ENCODE data around the gene OSBPL3. TPM values are rescaled to one million over a fixed set of nuclear protein-coding genes. Genes with fewer than 3 reads are reported as not detected.

The OSBPL3 gene
- total RNA-seq, 8 experiments from 2014 or later, result 1.8 to 139 (median 7.5) TPM

GRCh38 chr7:24848878-24849277 is 131.1 kb downstream of the OSBPL3 start:
- in situ Hi-C loops (cut with MboI; ENCODE audit: low pct_unique_long_range_greater_than_20kb in 2 of 9, low sequenced_read_pairs in 9 of 9, unreplicated experiment in 9 of 9), result no loop called here
- 80 to 100% (median 92%) methylated on average over 1 to 10 of the region's 16 CpGs; no CpG with 5 or more reads in 1 of the 10 experiments for WGBS, 10 experiments
- Histone ChIP-seq H3K4me1 (replicated peaks in 1 of 2) (peaks cover 8 to 23% of the 10 kb centered on the region in 2 donors), H3K27ac (no peak overlapping the region), H3K4me3 (no peak overlapping the region)
- ATAC-seq (replicated peaks in 6 of 8), result no peak

DNA sequence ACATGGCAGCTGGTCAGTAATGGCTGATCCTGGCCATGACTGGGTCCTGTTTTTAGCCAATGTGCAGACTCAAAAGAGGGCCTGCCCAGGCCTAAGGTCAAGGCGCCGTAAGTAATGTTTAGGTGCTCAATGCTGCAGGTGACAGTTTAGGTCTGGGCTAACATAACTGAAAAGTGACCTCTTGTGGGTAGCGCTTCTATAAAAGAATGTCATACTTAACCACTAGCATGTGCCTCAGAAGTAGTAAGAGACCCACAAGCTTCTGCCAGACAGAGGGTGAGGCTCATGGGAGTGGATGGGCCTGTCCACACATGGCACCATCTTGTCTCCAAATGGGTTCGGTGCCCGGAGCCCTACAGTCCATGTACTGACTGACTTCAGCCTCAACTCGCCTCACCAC is 132.2 kb downstream of the OSBPL3 start:
- in situ Hi-C loops (cut with MboI; ENCODE audit: low pct_unique_long_range_greater_than_20kb in 2 of 9, low sequenced_read_pairs in 9 of 9, unreplicated experiment in 9 of 9), result no loop called here
- WGBS, 10 experiments, result 83 to 100% (median 100%) methylated on average over 1 to 5 of the region's 6 CpGs; no CpG with 5 or more reads in 1 of the 10 experiments
- no peak for ATAC-seq (replicated peaks in 6 of 8)
- H3K27ac ChIP-seq, result no peak overlapping the region
- no peak overlapping the region for H3K4me3 ChIP-seq
- H3K4me1 ChIP-seq (replicated peaks in 1 of 2), result peaks cover 18 to 30% of the 10 kb centered on the region in 2 donors

DNA sequence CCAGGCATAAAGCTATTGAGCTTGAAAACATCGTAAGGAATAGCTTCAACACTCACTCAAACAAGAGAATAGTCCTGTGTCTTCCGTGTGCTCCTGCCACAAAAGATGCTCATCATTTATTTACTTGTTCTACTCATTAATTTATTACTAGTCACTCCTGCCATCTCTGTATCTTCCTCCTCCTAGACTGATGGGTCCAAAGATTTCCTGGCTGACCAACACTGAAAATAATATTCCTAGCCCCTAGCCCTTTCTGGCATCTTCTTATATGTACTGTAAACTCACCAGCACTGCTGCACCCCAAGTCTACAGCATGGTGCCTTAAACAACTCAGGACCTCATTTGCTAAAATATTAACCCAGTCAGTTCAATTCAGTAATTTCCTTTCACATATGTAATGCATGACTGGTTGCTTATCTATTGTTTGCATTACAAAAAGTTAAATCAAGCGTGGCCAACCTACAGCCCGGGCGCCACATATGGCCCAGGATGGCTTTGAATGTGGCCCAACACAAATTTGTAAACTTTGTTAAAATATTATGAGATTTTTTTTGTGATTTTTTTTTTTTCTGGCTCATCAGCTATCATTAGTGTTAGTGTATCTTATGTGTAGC is 136.1 kb downstream of the OSBPL3 start:
- WGBS, 10 experiments, result 0 to 100% (median 51%) methylated on average over 1 to 5 of the region's 5 CpGs

DNA sequence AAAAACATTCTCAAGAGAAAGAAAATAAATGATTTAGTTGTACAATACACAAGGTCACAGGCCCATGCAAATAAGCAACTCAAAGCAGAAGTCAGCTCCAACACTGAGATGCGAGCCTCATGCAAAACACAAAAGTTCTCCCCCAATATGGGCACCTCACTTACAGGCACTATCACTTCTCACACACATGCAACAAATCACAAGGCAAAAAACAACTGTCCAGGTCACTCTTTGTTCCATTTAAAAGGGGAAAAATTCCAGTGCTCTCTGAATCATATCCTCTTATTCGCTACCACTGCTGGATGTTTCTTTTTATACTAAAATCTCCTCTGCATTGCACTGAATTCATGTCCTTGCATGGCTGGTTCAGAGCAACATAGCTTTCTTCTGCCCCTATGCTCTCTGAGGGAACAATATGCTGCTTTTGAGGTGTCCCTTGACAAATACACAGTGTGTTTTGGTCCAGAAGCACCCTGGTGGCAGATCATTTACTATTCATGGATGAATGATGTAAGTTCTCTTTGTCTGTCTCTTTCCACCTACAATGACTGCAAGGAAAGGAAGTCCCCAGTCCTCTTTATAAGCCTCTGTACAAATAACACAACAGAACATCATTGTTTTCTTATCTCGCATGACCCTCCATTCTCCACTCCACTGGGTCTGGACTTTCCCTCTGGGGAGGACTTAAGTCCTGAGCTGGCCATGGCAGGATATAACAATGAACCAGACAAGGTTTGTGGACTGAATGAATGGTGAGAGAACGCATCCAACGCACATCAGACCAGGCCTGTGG is 137.3 kb downstream of the OSBPL3 start:
- H3K27ac ChIP-seq, result no peak overlapping the region
- peak in 5 of 8 experiments; percentile 69 to 89 (median 87) for ATAC-seq (replicated peaks in 6 of 8)
- no peak overlapping the region for H3K4me3 ChIP-seq
- WGBS, 10 experiments, result 28 to 100% (median 69%) methylated on average over 1 to 5 of the region's 5 CpGs; no CpG with 5 or more reads in 2 of the 10 experiments
- peaks cover 17 to 25% of the 10 kb centered on the region in 2 donors for H3K4me1 ChIP-seq (replicated peaks in 1 of 2)
- in situ Hi-C loops (cut with MboI; ENCODE audit: low pct_unique_long_range_greater_than_20kb in 2 of 9, low sequenced_read_pairs in 9 of 9, unreplicated experiment in 9 of 9), result no loop called here

More for the DNA sequence above, 136.1 kb downstream of the OSBPL3 start:
- in situ Hi-C loops (cut with MboI; ENCODE audit: low pct_unique_long_range_greater_than_20kb in 2 of 9, low sequenced_read_pairs in 9 of 9, unreplicated experiment in 9 of 9), result no loop called here
- Histone ChIP-seq H3K4me3 (no peak overlapping the region), H3K4me1 (replicated peaks in 1 of 2) (peaks cover 17 to 25% of the 10 kb centered on the region in 2 donors), H3K27ac (no peak overlapping the region)
- ATAC-seq (replicated peaks in 6 of 8), result peak in 3 of 8 experiments; percentile 27 to 36 (median 33)

DNA sequence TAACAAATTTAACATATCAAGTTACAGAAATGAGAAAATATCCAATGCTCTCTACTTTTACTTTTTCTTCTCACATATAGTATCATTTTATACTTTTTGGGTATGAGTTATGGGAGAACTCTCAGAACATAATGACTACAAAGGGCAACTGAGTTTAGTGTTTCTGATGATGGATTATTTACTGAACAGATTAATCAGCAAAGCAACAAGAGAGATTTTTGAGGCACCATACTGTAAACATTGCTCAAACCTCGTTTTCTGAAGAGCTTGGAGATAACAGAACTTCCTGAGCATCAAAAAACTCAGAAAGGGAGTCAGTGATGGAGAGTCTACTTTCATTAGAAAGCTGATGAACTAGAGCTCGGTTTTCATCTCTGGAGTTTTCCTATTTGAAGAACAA is 137.9 kb downstream of the OSBPL3 start:
- in situ Hi-C loops (cut with MboI; ENCODE audit: low pct_unique_long_range_greater_than_20kb in 2 of 9, low sequenced_read_pairs in 9 of 9, unreplicated experiment in 9 of 9), result no loop called here
- 20 to 100% (median 58%) methylated on average over 1 to 2 of the region's 2 CpGs for WGBS, 10 experiments
- no peak overlapping the region for H3K4me3 ChIP-seq
- no peak overlapping the region for H3K27ac ChIP-seq
- peaks cover 17 to 25% of the 10 kb centered on the region in 2 donors for H3K4me1 ChIP-seq (replicated peaks in 1 of 2)
- ATAC-seq (replicated peaks in 6 of 8), result no peak

DNA sequence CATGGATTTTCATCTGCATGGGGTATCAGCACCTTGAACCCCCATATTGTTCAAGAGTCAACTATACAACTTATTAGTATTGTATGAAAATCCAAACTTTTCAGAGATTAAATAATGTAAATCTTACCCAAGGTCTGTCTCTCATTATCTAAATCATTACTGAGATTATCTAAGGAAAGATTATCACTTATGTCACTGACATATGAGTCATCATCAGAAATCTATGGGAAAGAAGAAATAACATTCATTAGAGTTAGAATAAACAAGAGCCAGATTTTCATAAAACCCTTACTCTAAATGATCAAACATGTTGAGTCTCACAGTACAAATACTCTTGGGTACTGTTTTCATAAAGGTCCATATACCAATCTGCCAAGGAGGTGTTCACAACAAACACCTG is 139.4 kb downstream of the OSBPL3 start:
- ATAC-seq (replicated peaks in 6 of 8), result no peak
- Histone ChIP-seq H3K4me3 (no peak overlapping the region), H3K4me1 (replicated peaks in 1 of 2) (peaks cover 17 to 25% of the 10 kb centered on the region in 2 donors), H3K27ac (no peak overlapping the region)
- in situ Hi-C loops (cut with MboI; ENCODE audit: low pct_unique_long_range_greater_than_20kb in 2 of 9, low sequenced_read_pairs in 9 of 9, unreplicated experiment in 9 of 9), result no loop called here

- no peak overlapping the region for H3K27ac ChIP-seq
Measured at GRCh38 chr7:24836084-24836483, 143.9 kb downstream of the OSBPL3 start.

DNA sequence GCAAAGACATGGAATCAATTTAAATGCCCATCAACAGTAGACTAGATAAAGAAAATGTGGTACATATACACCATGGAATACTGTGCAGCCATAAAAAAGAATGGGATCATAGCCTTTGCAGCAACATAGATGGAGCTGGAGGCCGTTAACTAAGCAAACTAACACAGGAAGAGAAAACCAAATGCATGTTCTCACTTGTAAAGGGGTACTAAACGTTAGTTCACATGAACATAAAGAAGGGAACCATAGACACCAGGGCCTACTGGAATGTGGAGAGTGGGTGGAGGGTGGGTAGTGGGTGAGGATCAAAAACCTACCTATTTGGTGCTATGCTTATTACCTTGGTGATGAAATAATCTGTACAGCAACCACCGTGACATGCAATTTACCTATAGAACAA is 144.3 kb downstream of the OSBPL3 start:
- no peak overlapping the region for H3K27ac ChIP-seq
- H3K4me3 ChIP-seq, result no peak overlapping the region
- 80 to 100% (median 93%) methylated on average over 1 to 3 of the region's 3 CpGs; no CpG with 5 or more reads in 3 of the 10 experiments for WGBS, 10 experiments
- no peaks in the 10 kb centered on the region for H3K4me1 ChIP-seq (replicated peaks in 1 of 2)
- in situ Hi-C loops (cut with MboI; ENCODE audit: low pct_unique_long_range_greater_than_20kb in 2 of 9, low sequenced_read_pairs in 9 of 9, unreplicated experiment in 9 of 9), result no loop called here
- ATAC-seq (replicated peaks in 6 of 8), result no peak

More at GRCh38 chr7:24836084-24836483, 143.9 kb downstream of the OSBPL3 start:
- 80 to 100% (median 96%) methylated on average over 1 to 2 of the region's 2 CpGs; no CpG with 5 or more reads in 3 of the 10 experiments for WGBS, 10 experiments
- in situ Hi-C loops (cut with MboI; ENCODE audit: low pct_unique_long_range_greater_than_20kb in 2 of 9, low sequenced_read_pairs in 9 of 9, unreplicated experiment in 9 of 9), result no loop called here
- Histone ChIP-seq H3K4me1 (replicated peaks in 1 of 2) (no peaks in the 10 kb centered on the region), H3K4me3 (no peak overlapping the region)
- ATAC-seq (replicated peaks in 6 of 8), result no peak

DNA sequence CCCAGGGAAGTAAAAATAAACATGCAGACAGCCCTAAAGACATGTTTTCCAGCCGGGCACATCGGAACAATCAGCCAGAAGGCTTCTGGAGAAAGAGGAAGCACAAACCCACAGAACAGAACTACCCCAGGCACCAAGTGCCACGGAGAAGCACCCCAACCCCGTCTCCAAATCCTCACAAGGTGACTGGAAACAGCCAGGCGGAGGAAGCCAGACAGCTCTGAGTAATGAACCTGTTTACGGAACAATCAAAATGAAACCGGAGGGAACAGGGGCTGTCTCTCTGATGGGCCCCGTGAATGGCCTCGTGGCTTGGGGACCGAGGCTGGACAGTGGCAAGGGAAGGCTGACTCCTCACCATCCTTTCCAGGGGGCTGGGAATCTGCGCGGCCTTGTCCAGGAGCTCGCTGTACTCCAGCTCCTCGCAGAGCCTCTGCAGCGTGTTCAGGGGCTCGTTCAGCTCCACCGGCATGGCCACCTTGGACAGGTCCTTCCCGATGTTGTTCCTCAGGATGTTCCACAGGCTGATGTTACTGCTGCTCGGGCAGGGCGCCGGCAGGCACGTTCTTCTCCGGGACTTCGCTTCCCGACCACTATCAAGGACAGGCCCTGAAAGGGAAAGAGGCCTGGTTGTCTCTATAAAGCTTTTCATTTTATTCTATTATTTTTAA is 145.7 kb downstream of the OSBPL3 start:
- no peaks in the 10 kb centered on the region for H3K4me1 ChIP-seq (replicated peaks in 1 of 2)
- ATAC-seq (replicated peaks in 6 of 8), result peak in 1 of 8 experiments; percentile 33
- no peak overlapping the region for H3K4me3 ChIP-seq
- in situ Hi-C loops (cut with MboI; ENCODE audit: low pct_unique_long_range_greater_than_20kb in 2 of 9, low sequenced_read_pairs in 9 of 9, unreplicated experiment in 9 of 9), result no loop called here
- no peak overlapping the region for H3K27ac ChIP-seq
- 86 to 100% (median 94%) methylated on average over 1 to 9 of the region's 25 CpGs; no CpG with 5 or more reads in 1 of the 10 experiments for WGBS, 10 experiments

- peaks cover 0 to 2% of the 10 kb centered on the region in 2 donors for H3K4me1 ChIP-seq (replicated peaks in 1 of 2)
- H3K27ac ChIP-seq, result no peak overlapping the region
- 59 to 95% (median 83%) methylated on average over 1 to 4 of the region's 5 CpGs; no CpG with 5 or more reads in 3 of the 10 experiments for WGBS, 10 experiments
- in situ Hi-C loops (cut with MboI; ENCODE audit: low pct_unique_long_range_greater_than_20kb in 2 of 9, low sequenced_read_pairs in 9 of 9, unreplicated experiment in 9 of 9), result no loop called here
- H3K4me3 ChIP-seq, result no peak overlapping the region
- no peak for ATAC-seq (replicated peaks in 6 of 8)
Measured at GRCh38 chr7:24833549-24833948, 146.4 kb downstream of the OSBPL3 start.

- 42 to 96% (median 90%) methylated on average over 2 to 4 of the region's 4 CpGs for WGBS, 10 experiments
- H3K4me1 ChIP-seq (replicated peaks in 1 of 2), result peaks cover 0 to 2% of the 10 kb centered on the region in 2 donors
- in situ Hi-C loops (cut with MboI; ENCODE audit: low pct_unique_long_range_greater_than_20kb in 2 of 9, low sequenced_read_pairs in 9 of 9, unreplicated experiment in 9 of 9), result no loop called here
- no peak overlapping the region for H3K4me3 ChIP-seq
- no peak overlapping the region for H3K27ac ChIP-seq
- ATAC-seq (replicated peaks in 6 of 8), result no peak
Measured at GRCh38 chr7:24831240-24831639, 148.7 kb downstream of the OSBPL3 start.

DNA sequence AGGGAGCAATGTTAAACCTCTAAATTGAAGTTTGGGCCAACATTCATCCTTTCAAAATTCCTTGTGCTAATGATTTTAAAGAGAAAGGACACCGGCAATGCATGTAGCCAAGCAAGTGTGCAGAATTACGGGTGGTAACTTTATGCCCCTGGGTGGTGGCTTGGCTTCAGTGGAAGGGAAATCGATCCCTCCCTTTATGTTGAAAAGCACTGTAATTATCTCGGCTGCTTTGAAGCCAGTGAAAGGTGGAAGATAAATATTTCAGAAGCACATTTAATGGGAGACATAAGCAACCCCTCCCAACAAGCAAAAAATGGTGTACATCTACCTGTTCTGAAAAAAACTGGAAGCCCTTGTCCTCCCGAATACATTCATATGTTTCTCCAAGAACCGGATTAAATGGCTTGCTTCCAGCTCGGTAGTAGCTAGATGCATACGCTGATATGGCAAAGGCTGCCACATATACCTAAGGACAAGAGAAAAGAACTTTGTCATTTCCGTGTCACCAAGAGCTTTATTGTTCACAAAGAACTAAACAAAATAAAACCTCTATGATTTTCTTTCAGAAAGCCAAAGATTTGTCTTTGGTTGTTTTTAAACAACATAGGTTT is 149.4 kb downstream of the OSBPL3 start:
- in situ Hi-C loops (cut with MboI; ENCODE audit: low pct_unique_long_range_greater_than_20kb in 2 of 9, low sequenced_read_pairs in 9 of 9, unreplicated experiment in 9 of 9), result no loop called here
- Histone ChIP-seq H3K4me3 (no peak overlapping the region), H3K27ac (no peak overlapping the region), H3K4me1 (replicated peaks in 1 of 2) (peaks cover 0 to 2% of the 10 kb centered on the region in 2 donors)
- WGBS, 10 experiments, result 19 to 100% (median 72%) methylated on average over 1 to 8 of the region's 9 CpGs
- ATAC-seq (replicated peaks in 6 of 8), result peak in 1 of 8 experiments; percentile 4

- ATAC-seq (replicated peaks in 6 of 8), result no peak
- in situ Hi-C loops (cut with MboI; ENCODE audit: low pct_unique_long_range_greater_than_20kb in 2 of 9, low sequenced_read_pairs in 9 of 9, unreplicated experiment in 9 of 9), result no loop called here
- Histone ChIP-seq H3K4me1 (replicated peaks in 1 of 2) (peaks cover 0 to 2% of the 10 kb centered on the region in 2 donors), H3K27ac (no peak overlapping the region), H3K4me3 (no peak overlapping the region)
- WGBS, 10 experiments, result 80 to 100% (median 95%) methylated on average over 1 to 2 of the region's 2 CpGs; no CpG with 5 or more reads in 1 of the 10 experiments
Measured at GRCh38 chr7:24829787-24830186, 150.2 kb downstream of the OSBPL3 start.
